GM18511 (cell line): ENCODE data around the gene CCDC185.
"Not testable (repeated sequence)": the region's sequence is repeated elsewhere in the genome, so short reads cannot be mapped to it uniquely, and the experiment has no call there.

Source experiments
- ATAC-seq: cut with Tn5 transposase; IDR thresholded peaks from one replicate; pipeline ENCODE4 v1.9.1; 2021; ENCODE audit warnings: mild to moderate bottlenecking, moderate library complexity; ENCODE audit not compliant: unreplicated experiment

The CCDC185 gene

GRCh38 chr1:223394242-223394641 lies 1.0 kb downstream of the CCDC185 start:
- ATAC-seq = no peak

GRCh38 chr1:223394706-223395105 lies 1.5 kb downstream of the CCDC185 start:
- no peak for ATAC-seq

- not testable (repeated sequence) for ATAC-seq
Observed at GRCh38 chr1:223399393-223399792, 6.2 kb downstream of the CCDC185 start.

GRCh38 chr1:223401873-223402789 lies 8.9 kb downstream of the CCDC185 start:
- ATAC-seq = no peak

- no peak for ATAC-seq
Observed at GRCh38 chr1:223402790-223403142, 9.6 kb downstream of the CCDC185 start.

- ATAC-seq = no peak
Observed at GRCh38 chr1:223403184-223403815, 10.1 kb downstream of the CCDC185 start.

- ATAC-seq = no peak
Observed at GRCh38 chr1:223405507-223405906, 12.3 kb downstream of the CCDC185 start.

GRCh38 chr1:223410036-223410435 lies 16.8 kb downstream of the CCDC185 start:
- ATAC-seq = no peak

GRCh38 chr1:223411309-223411708 lies 18.1 kb downstream of the CCDC185 start:
- no peak for ATAC-seq

- ATAC-seq = no peak
Observed at GRCh38 chr1:223411710-223412109, 18.5 kb downstream of the CCDC185 start.

GRCh38 chr1:223413216-223413615 lies 20.0 kb downstream of the CCDC185 start:
- no peak for ATAC-seq

GRCh38 chr1:223417444-223417843 lies 24.2 kb downstream of the CCDC185 start:
- no peak for ATAC-seq

- ATAC-seq = no peak
Observed at GRCh38 chr1:223417903-223418663, 24.9 kb downstream of the CCDC185 start.

- ATAC-seq = no peak
Observed at GRCh38 chr1:223419115-223419514, 25.9 kb downstream of the CCDC185 start.

- no peak for ATAC-seq
Observed at GRCh38 chr1:223419561-223419960, 26.3 kb downstream of the CCDC185 start.

- ATAC-seq = no peak
Observed at GRCh38 chr1:223421025-223421424, 27.8 kb downstream of the CCDC185 start.

- ATAC-seq = no peak
Observed at GRCh38 chr1:223421676-223422075, 28.5 kb downstream of the CCDC185 start.

- no peak for ATAC-seq
Observed at GRCh38 chr1:223422911-223423310, 29.7 kb downstream of the CCDC185 start.

GRCh38 chr1:223423641-223424233 lies 30.5 kb downstream of the CCDC185 start:
- ATAC-seq = no peak

- no peak for ATAC-seq
Observed at GRCh38 chr1:223425550-223425949, 32.3 kb downstream of the CCDC185 start.

- ATAC-seq = no peak
Observed at GRCh38 chr1:223426936-223427335, 33.7 kb downstream of the CCDC185 start.
